A673 (cell line): ENCODE data around the gene OR2F2.

Source experiments
- CTCF ChIP-seq: fragments of 300-800, 200-600 bp; sonication (generic); conservative IDR thresholded peaks from 2 replicates; pipeline ENCODE4 v1.5.1; 2017; ENCODE audit warnings: low read depth, mild to moderate bottlenecking, antibody characterized with exemption, low read length, moderate library complexity, mixed read lengths
- EZH2 ChIP-seq: fragments of 200-600 bp; sonication (generic); IDR thresholded peaks from 2 replicates; pipeline ENCODE4 v1.6.1; 2017; ENCODE audit warnings: borderline replicate concordance, low read depth, mild to moderate bottlenecking, mixed read lengths, antibody characterized with exemption, low read length; ENCODE audit not compliant: poor library complexity, severe bottlenecking

- TF ChIP-seq CTCF = no peak
- TF ChIP-seq EZH2 = no peak
These were observed 29.5 kb upstream of the OR2F2 start for GRCh38 chr7:143905509-143905908.
